GM23338 (cell line): Measurements from ENCODE around the gene BORCS8. TPM values are rescaled to one million over a fixed set of nuclear protein-coding genes. Genes with fewer than 3 reads are reported as not detected.

Source experiments
- ATAC-seq: fragments of 200-7000 bp; cut with Tn5 transposase; 3 replicates; pipeline ENCODE4 v1.9.1; 2020
- DNase-seq: peaks from one replicate; pipeline ENCODE4 v3.0.0-alpha.2; 2015; ENCODE audit warnings: low spot score
- H2AFZ ChIP-seq: fragments of 200-600 bp; sonication (generic); 2 replicates; pipeline ENCODE4 v1.8.0; 2016; ENCODE audit warnings: antibody characterized with exemption, mild to moderate bottlenecking, moderate library complexity
- H3F3A ChIP-seq: fragments of 200-600 bp; sonication (generic); replicated peaks from 2 replicates; pipeline ENCODE4 v1.8.0; 2017; ENCODE audit warnings: antibody characterized with exemption, mixed run types, low read depth
- H3K27ac ChIP-seq: fragments of 200-600 bp; sonication (generic); 2 replicates; pipeline ENCODE4 v1.6.1; 2016; ENCODE audit warnings: low read depth
- H3K27me3 ChIP-seq: fragments of 200-600 bp; sonication (generic); 2 replicates; pipeline ENCODE4 v1.8.0; 2016; ENCODE audit warnings: mild to moderate bottlenecking, mixed run types, moderate library complexity; ENCODE audit not compliant: insufficient read depth
- H3K36me3 ChIP-seq: fragments of 200-600 bp; sonication (generic); 2 replicates; pipeline ENCODE4 v1.8.0; 2016; ENCODE audit warnings: mild to moderate bottlenecking; ENCODE audit not compliant: insufficient read depth
- H3K4me1 ChIP-seq: fragments of 200-600 bp; sonication (generic); 2 replicates; pipeline ENCODE4 v1.8.0; 2016; ENCODE audit warnings: mild to moderate bottlenecking, moderate library complexity; ENCODE audit not compliant: insufficient read depth
- H3K4me2 ChIP-seq: fragments of 200-600 bp; sonication (generic); 2 replicates; pipeline ENCODE4 v1.7.1; 2017; ENCODE audit warnings: mixed run types
- H3K4me3 ChIP-seq: fragments of 200-600 bp; sonication (generic); 2 replicates; pipeline ENCODE4 v1.6.1; 2016; ENCODE audit warnings: mixed run types
- H3K79me2 ChIP-seq: fragments of 200-600 bp; sonication (generic); replicated peaks from 2 replicates; pipeline ENCODE4 v1.8.0; 2017; ENCODE audit warnings: mild to moderate bottlenecking; ENCODE audit not compliant: insufficient read depth
- H3K9me2 ChIP-seq: fragments of 200-600 bp; sonication (generic); 2 replicates; pipeline ENCODE4 v1.8.0; 2017; ENCODE audit not compliant: insufficient read depth
- H4K20me1 ChIP-seq: fragments of 200-600 bp; sonication (generic); replicated peaks from 2 replicates; pipeline ENCODE4 v1.8.0; 2017; ENCODE audit warnings: mild to moderate bottlenecking; ENCODE audit not compliant: insufficient read depth
- H3K27ac Mint-ChIP-seq: 2 replicates; pipeline ENCODE4 v1.8.0; 2020; ENCODE audit warnings: inconsistent platforms, mild to moderate bottlenecking, moderate library complexity, mixed read lengths
- H3K27me3 Mint-ChIP-seq: 3 replicates; pipeline ENCODE4 v1.8.0; 2022; ENCODE audit warnings: low read depth, mild to moderate bottlenecking, moderate library complexity, mixed read lengths, inconsistent platforms; ENCODE audit not compliant: insufficient read depth, poor library complexity
- H3K36me3 Mint-ChIP-seq: 3 replicates; pipeline ENCODE4 v1.8.0; 2021; ENCODE audit warnings: low read depth, mild to moderate bottlenecking, inconsistent platforms, moderate library complexity, mixed read lengths
- H3K4me1 Mint-ChIP-seq: 3 replicates; pipeline ENCODE4 v1.8.0; 2020; ENCODE audit warnings: mild to moderate bottlenecking, inconsistent platforms, mixed read lengths
- H3K4me3 Mint-ChIP-seq: 3 replicates; pipeline ENCODE4 v1.8.0; 2021; ENCODE audit warnings: moderate library complexity, mild to moderate bottlenecking, inconsistent platforms, mixed read lengths
- H3K9me3 Mint-ChIP-seq: 3 replicates; pipeline ENCODE4 v1.8.0; 2020; ENCODE audit warnings: moderate library complexity, mild to moderate bottlenecking, inconsistent platforms, mixed read lengths
- CREB1 ChIP-seq: fragments of 250-450 bp; sonication (Bioruptor Pico); IDR thresholded peaks from 2 replicates; pipeline ENCODE4 v1.5.0; 2020; ENCODE audit warnings: low read depth, mild to moderate bottlenecking, moderate library complexity
- CTCF ChIP-seq, 2 experiments: fragments of 200-600 bp in 1 of 2; sonication (generic) in 1 of 2; conservative IDR thresholded peaks; 2 replicates each; pipeline versions ENCODE4 v1.5.1 to v1.6.1; 2016 to 2017; ENCODE audit warnings: antibody characterized with exemption in 2 of 2, low read depth in 2 of 2, mild to moderate bottlenecking in 2 of 2, moderate library complexity in 1 of 2
- EZH2phosphoT487 ChIP-seq: fragments of 200-600 bp; sonication (generic); IDR thresholded peaks from one replicate; pipeline ENCODE4 v1.8.1; 2018; ENCODE audit warnings: antibody characterized with exemption; ENCODE audit not compliant: unreplicated experiment
- JUNB ChIP-seq: IDR thresholded peaks from one replicate; pipeline ENCODE4 v1.6.1; 2016; ENCODE audit warnings: antibody characterized with exemption; ENCODE audit not compliant: unreplicated experiment
- NANOG ChIP-seq: IDR thresholded peaks from 2 replicates; pipeline ENCODE4 v1.6.1; 2016; ENCODE audit warnings: antibody characterized with exemption, borderline replicate concordance
- POLR2AphosphoS5 ChIP-seq: IDR thresholded peaks from 2 replicates; pipeline ENCODE4 v1.6.1; 2016; ENCODE audit warnings: antibody characterized with exemption, low read depth
- REST ChIP-seq: IDR thresholded peaks from one replicate; pipeline ENCODE4 v1.6.1; 2018; ENCODE audit warnings: antibody characterized with exemption; ENCODE audit not compliant: unreplicated experiment
- STAT1 ChIP-seq: IDR thresholded peaks from one replicate; pipeline ENCODE4 v1.6.1; 2016; ENCODE audit warnings: antibody characterized with exemption; ENCODE audit not compliant: unreplicated experiment
- ZNF331 ChIP-seq: fragments of 250-450 bp; sonication (Bioruptor Pico); IDR thresholded peaks from 2 replicates; pipeline ENCODE4 v1.5.0; 2020; ENCODE audit warnings: low read depth, mild to moderate bottlenecking, moderate library complexity
- polyA plus RNA-seq: library from polyadenylated mRNA; unstranded; fragments of >200 nt; fragmentation: Nextera tagmentation; extraction: Ambion mirVana; gene quantifications from 2 replicates; pipeline ENCODE4 v1.2.1, GENCODE V29; 2016
- total RNA-seq: library from RNA; depleted of rRNA; stranded (reverse); fragments of >200 nt; shearing (Covaris generic); gene quantifications from 2 replicates; pipeline ENCODE4 v1.2.3, GENCODE V29; 2014
- TF ChIP-seq, protein P1 (sequence below): IDR thresholded peaks from 2 replicates; pipeline ENCODE4 v1.6.1; 2016; ENCODE audit warnings: antibody characterized with exemption

BORCS8 gene
- total and polyA plus RNA-seq, 2 experiments from 2014 or later, result 15.1 to 18.8 TPM

DNA sequence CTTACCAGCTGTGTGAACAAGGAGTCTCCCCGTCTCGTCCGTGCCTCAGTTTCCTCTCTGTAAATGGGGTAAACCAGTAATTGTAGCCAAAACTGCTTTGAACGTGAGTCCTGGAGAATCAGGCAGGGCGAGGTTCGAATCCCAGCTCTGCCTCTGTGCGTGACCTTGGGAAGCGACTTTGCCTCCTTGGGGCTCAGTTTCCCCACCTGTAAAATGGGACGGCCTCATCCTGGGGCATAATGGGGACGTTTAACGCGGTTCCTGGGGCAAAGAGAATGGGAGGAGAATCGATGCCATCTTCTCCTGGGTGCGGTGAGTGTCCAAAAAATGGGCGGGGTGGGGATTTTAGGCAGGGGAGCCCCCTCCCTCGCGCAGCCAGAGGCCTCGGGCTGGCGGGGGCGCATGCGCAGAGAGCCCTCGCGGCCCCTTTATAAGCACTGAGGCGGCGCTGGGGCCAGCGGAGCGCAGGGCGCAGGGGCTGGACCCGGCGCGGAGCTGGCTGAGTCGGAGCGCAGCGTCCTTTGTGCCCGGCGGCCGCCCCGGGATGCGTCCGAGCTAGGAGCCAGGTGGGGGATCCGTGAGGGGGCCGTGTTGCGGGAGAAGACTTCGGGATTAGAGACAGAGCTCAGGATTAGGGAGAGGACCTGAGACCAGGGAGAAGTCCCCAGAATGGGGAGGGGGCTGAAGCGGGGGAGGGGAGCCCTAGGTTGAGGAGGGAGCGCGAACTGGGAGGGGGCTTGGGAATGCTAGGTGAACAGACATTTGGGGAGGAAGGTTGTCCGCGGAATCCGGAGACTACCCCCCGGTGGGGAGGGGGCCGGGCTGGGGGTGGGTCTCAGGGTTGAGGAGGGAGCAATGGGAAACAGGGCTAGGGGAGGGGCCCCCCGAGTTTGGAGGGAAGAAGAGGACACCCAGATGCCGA is 19.8 kb upstream of the BORCS8 start, which contains the start of gene NCAN:
Gene NCAN, plus strand, starts transcription at position 460 of the 922 bp plus-strand sequence. CDS start 4,996 bp downstream, outside the sequence.
- TF ChIP-seq POLR2AphosphoS5, result peak; percentile 66
- no peak for TF ChIP-seq CTCF (conservative IDR thresholded peaks at IDR 0.05; ENCODE audit: low read depth in 2 of 2)
- Histone ChIP-seq H3K27me3 (peaks cover 71% of the 10 kb centered on the region), H3K36me3 (no peaks in the 10 kb centered on the region), H3K27ac (no peak within 1 kb of the TSS), H4K20me1 (peaks cover 3% of the 10 kb centered on the region; the same call in 1 of the 2 replicates), H3K4me3 (peak within 1 kb of the TSS; percentile 78), H3K9me2 (no peaks in the 10 kb centered on the region), H2AFZ (peak within 1 kb of the TSS; percentile 89), H3K4me2 (peak within 1 kb of the TSS; percentile 88), H3K4me1 (peaks cover 3% of the 10 kb centered on the region; the same call in 1 of the 2 replicates), H3K79me2 (no peaks in the 10 kb centered on the region), H3F3A (no peaks in the 10 kb centered on the region)
- Mint-ChIP-seq H3K27me3 (peaks cover 66% of the 10 kb centered on the region), H3K4me3 (peak within 1 kb of the TSS; percentile 75), H3K4me1 (peaks cover 12% of the 10 kb centered on the region), H3K27ac (no peak within 1 kb of the TSS), H3K9me3 (peaks cover 4% of the 10 kb centered on the region; the same call in 2 of the 3 replicates), H3K36me3 (no peaks in the 10 kb centered on the region; the same call in 2 of the 3 replicates)
- peak; percentile 84 for DNase-seq
- peak; percentile 79 for ATAC-seq

DNA sequence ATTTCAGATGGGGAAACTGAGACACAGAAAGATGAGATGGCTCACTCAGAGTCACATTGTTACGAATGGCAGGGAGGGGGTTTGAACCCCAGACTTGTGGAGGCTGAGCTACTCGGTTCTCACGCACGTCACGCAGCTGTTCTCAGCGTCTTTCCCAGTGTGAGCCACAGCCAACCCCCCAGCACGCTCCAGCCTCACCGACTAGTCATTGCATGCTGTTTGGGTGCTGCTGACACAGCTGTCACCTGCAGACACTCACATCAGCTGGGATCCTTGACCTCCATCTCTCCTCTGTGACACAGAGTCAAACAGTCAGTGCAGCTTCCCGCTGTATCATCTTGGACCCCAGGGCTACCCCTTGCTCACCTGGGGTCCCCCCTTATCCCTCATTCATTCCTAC is 17.4 kb upstream of the BORCS8 start:
- Mint-ChIP-seq H3K27me3 (peaks cover 84% of the 10 kb centered on the region), H3K4me1 (peaks cover 14% of the 10 kb centered on the region), H3K4me3 (no peak overlapping the region), H3K9me3 (peaks cover 4% of the 10 kb centered on the region; the same call in 2 of the 3 replicates), H3K36me3 (no peaks in the 10 kb centered on the region; the same call in 2 of the 3 replicates), H3K27ac (no peak overlapping the region)
- Histone ChIP-seq H3K36me3 (no peaks in the 10 kb centered on the region), H3K27ac (no peak overlapping the region), H3K27me3 (peaks cover 90% of the 10 kb centered on the region), H3K4me2 (no peak overlapping the region), H3F3A (0 out of 2 replicates have a peak, but pooled peaks cover 3% of the 10 kb centered on the region), H2AFZ (no peak overlapping the region), H3K4me1 (peaks cover 2% of the 10 kb centered on the region; the same call in 1 of the 2 replicates), H4K20me1 (peaks cover 3% of the 10 kb centered on the region; the same call in 1 of the 2 replicates), H3K9me2 (no peaks in the 10 kb centered on the region), H3K4me3 (no peak overlapping the region), H3K79me2 (no peaks in the 10 kb centered on the region)
- no peak for DNase-seq
- no peak for ATAC-seq
- TF ChIP-seq STAT1, result no peak
- TF ChIP-seq POLR2AphosphoS5, result no peak
- TF ChIP-seq CREB1 (CRISPR knock-in tag), result no peak
- no peak for TF ChIP-seq EZH2phosphoT487
- no peak for TF ChIP-seq JUNB
- TF ChIP-seq ZNF331 (CRISPR knock-in tag), result no peak
- no peak for TF ChIP-seq CTCF (conservative IDR thresholded peaks at IDR 0.05; ENCODE audit: low read depth in 2 of 2)
- no peak for TF ChIP-seq NANOG
- TF ChIP-seq, protein P1, sequence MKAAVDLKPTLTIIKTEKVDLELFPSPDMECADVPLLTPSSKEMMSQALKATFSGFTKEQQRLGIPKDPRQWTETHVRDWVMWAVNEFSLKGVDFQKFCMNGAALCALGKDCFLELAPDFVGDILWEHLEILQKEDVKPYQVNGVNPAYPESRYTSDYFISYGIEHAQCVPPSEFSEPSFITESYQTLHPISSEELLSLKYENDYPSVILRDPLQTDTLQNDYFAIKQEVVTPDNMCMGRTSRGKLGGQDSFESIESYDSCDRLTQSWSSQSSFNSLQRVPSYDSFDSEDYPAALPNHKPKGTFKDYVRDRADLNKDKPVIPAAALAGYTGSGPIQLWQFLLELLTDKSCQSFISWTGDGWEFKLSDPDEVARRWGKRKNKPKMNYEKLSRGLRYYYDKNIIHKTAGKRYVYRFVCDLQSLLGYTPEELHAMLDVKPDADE, result no peak
- no peak for TF ChIP-seq REST
